ENCODE results near the gene SPRY1. TPM values are rescaled to one million over a fixed set of nuclear protein-coding genes. Genes with fewer than 3 reads are reported as not detected.

Gene SPRY1
- total and polyA plus RNA-seq, 9 of the 15 experiments (the other 6 are each of a cell fraction or from before 2014, with no cell fraction given): 0.18 to 1.9 (median 0.45) TPM; not detected in 1

DNA sequence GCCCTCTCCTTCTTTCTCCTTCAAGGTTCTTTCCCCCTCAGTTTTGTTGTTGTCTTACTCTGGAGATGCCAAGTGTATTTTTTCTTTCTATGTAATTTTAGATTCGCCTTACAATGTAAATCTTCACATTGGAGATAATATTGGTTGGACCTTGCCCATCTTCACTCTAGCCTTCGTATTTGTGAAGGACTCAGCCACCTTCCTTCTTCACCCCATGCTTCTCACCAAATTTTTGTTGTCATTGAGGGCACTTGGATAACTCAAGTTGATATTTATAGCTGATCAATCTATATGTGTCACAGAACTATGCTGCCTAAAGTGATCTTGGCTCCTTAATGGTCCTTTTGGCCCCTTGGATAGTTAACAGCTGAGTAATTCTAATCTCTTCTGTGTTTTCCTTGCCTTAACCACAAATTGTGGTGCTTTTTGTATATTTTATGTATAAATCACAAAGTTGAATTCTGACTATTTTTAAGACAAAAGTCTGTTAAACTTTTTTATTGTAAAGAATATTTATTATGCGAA lies 6.5 kb downstream of the SPRY1 start (continued):
- TF ChIP-seq, protein P1, sequence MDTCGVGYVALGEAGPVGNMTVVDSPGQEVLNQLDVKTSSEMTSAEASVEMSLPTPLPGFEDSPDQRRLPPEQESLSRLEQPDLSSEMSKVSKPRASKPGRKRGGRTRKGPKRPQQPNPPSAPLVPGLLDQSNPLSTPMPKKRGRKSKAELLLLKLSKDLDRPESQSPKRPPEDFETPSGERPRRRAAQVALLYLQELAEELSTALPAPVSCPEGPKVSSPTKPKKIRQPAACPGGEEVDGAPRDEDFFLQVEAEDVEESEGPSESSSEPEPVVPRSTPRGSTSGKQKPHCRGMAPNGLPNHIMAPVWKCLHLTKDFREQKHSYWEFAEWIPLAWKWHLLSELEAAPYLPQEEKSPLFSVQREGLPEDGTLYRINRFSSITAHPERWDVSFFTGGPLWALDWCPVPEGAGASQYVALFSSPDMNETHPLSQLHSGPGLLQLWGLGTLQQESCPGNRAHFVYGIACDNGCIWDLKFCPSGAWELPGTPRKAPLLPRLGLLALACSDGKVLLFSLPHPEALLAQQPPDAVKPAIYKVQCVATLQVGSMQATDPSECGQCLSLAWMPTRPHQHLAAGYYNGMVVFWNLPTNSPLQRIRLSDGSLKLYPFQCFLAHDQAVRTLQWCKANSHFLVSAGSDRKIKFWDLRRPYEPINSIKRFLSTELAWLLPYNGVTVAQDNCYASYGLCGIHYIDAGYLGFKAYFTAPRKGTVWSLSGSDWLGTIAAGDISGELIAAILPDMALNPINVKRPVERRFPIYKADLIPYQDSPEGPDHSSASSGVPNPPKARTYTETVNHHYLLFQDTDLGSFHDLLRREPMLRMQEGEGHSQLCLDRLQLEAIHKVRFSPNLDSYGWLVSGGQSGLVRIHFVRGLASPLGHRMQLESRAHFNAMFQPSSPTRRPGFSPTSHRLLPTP (IDR thresholded peaks at IDR 0.05; ENCODE audit: borderline replicate concordance, extremely low read depth, insufficient read length): no peak
- TF ChIP-seq, protein P2, sequence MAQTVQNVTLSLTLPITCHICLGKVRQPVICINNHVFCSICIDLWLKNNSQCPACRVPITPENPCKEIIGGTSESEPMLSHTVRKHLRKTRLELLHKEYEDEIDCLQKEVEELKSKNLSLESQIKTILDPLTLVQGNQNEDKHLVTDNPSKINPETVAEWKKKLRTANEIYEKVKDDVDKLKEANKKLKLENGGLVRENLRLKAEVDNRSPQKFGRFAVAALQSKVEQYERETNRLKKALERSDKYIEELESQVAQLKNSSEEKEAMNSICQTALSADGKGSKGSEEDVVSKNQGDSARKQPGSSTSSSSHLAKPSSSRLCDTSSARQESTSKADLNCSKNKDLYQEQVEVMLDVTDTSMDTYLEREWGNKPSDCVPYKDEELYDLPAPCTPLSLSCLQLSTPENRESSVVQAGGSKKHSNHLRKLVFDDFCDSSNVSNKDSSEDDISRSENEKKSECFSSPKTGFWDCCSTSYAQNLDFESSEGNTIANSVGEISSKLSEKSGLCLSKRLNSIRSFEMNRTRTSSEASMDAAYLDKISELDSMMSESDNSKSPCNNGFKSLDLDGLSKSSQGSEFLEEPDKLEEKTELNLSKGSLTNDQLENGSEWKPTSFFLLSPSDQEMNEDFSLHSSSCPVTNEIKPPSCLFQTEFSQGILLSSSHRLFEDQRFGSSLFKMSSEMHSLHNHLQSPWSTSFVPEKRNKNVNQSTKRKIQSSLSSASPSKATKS (CRISPR knock-in tag; IDR thresholded peaks at IDR 0.05): no peak
- TF ChIP-seq NFE2 (IDR thresholded peaks at IDR 0.05; ENCODE audit: low read depth): no peak

- CTCF ChIA-PET (ENCODE audit: low intra/inter-chr PET ratio): no interaction called here
- Histone ChIP-seq H2AFZ (ENCODE audit: low read depth, low read length) (no peak overlapping the region), H3K9me3 (replicated peaks; ENCODE audit: control insufficient read depth, insufficient read depth, low read depth, low read length) (no peaks in the 10 kb centered on the region), H3K9ac (ENCODE audit: insufficient read depth in 1 of 2, low read depth in 2 of 2, low read length in 2 of 2) (no peak overlapping the region), H3K36me3 (ENCODE audit: control insufficient read depth, insufficient read depth, low read length) (no peaks in the 10 kb centered on the region), H3K27ac (ENCODE audit: extremely low read depth, low read depth, low read length) (no peak overlapping the region), H3K4me2 (ENCODE audit: insufficient read depth, low read length) (no peak overlapping the region), H3K9me1 (ENCODE audit: control insufficient read depth, insufficient read depth, low read length) (no peaks in the 10 kb centered on the region), H4K20me1 (replicated peaks; ENCODE audit: control insufficient read depth, insufficient read depth, low read length) (no peaks in the 10 kb centered on the region), H3K79me2 (ENCODE audit: control insufficient read depth, insufficient read depth, low read length) (no peaks in the 10 kb centered on the region), H3K4me3 (no peak overlapping the region), H3K27me3 (ENCODE audit: control insufficient read depth in 2 of 2, insufficient read depth in 2 of 2, low read length in 2 of 2) (peaks cover 0 to 4% of the 10 kb centered on the region in 2 experiments; a peak in 1 of 5 replicates), H3K4me1 (replicated peaks in 1 of 2; ENCODE audit: control insufficient read depth in 2 of 2, insufficient read depth in 2 of 2, low read length in 2 of 2) (no peaks in the 10 kb centered on the region)
- intact Hi-C loops (cut with micrococcal nuclease) (no loop called here), in situ Hi-C loops (cut with MboI) (no loop called here)
- BruUV-seq (replicated peaks): no TSS peak
- FAIRE-seq: no peak
- WGBS (ENCODE audit: insufficient coverage, low coverage, missing lambda C conversion rate): 23% methylated on average over 4 of the region's 4 CpGs
- POLR2A ChIA-PET: no interaction called here
- ATAC-seq: no peak
- no peak for DNase-seq (ENCODE audit: extremely low read depth in 1 of 4, low spot score in 3 of 4)
- no peak for TF ChIP-seq POLR3G (IDR thresholded peaks at IDR 0.05; ENCODE audit: extremely low read depth, insufficient read length, insufficient replicate concordance)
- TF ChIP-seq, protein P3, sequence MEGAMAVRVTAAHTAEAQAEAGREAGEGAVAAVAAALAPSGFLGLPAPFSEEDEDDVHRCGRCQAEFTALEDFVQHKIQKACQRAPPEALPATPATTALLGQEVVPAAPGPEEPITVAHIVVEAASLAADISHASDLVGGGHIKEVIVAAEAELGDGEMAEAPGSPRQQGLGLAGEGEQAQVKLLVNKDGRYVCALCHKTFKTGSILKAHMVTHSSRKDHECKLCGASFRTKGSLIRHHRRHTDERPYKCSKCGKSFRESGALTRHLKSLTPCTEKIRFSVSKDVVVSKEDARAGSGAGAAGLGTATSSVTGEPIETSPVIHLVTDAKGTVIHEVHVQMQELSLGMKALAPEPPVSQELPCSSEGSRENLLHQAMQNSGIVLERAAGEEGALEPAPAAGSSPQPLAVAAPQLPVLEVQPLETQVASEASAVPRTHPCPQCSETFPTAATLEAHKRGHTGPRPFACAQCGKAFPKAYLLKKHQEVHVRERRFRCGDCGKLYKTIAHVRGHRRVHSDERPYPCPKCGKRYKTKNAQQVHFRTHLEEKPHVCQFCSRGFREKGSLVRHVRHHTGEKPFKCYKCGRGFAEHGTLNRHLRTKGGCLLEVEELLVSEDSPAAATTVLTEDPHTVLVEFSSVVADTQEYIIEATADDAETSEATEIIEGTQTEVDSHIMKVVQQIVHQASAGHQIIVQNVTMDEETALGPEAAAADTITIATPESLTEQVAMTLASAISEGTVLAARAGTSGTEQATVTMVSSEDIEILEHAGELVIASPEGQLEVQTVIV (CRISPR knock-in tag; IDR thresholded peaks at IDR 0.05; ENCODE audit: borderline replicate concordance): no peak
- no peak for TF ChIP-seq ID3 (CRISPR knock-in tag; IDR thresholded peaks at IDR 0.05)
- TF ChIP-seq ID3 (tag; IDR thresholded peaks at IDR 0.05): no peak
- TF ChIP-seq, protein P4, sequence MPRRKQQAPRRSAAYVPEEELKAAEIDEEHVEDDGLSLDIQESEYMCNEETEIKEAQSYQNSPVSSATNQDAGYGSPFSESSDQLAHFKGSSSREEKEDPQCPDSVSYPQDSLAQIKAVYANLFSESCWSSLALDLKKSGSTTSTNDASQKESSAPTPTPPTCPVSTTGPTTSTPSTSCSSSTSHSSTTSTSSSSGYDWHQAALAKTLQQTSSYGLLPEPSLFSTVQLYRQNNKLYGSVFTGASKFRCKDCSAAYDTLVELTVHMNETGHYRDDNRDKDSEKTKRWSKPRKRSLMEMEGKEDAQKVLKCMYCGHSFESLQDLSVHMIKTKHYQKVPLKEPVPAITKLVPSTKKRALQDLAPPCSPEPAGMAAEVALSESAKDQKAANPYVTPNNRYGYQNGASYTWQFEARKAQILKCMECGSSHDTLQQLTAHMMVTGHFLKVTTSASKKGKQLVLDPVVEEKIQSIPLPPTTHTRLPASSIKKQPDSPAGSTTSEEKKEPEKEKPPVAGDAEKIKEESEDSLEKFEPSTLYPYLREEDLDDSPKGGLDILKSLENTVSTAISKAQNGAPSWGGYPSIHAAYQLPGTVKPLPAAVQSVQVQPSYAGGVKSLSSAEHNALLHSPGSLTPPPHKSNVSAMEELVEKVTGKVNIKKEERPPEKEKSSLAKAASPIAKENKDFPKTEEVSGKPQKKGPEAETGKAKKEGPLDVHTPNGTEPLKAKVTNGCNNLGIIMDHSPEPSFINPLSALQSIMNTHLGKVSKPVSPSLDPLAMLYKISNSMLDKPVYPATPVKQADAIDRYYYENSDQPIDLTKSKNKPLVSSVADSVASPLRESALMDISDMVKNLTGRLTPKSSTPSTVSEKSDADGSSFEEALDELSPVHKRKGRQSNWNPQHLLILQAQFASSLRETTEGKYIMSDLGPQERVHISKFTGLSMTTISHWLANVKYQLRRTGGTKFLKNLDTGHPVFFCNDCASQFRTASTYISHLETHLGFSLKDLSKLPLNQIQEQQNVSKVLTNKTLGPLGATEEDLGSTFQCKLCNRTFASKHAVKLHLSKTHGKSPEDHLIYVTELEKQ (CRISPR knock-in tag; IDR thresholded peaks at IDR 0.05): no peak
Measured at GRCh38 chr4:123404533-123404932, 7.9 kb downstream of the SPRY1 start.

All from K562 (cell line).